Measurements from ENCODE around the gene TMEM52.

GRCh38 chr1:1963570-1963969, 44.5 kb upstream of the TMEM52 start:
- no peak for TF ChIP-seq CTCF (conservative IDR thresholded peaks at IDR 0.05; ENCODE audit: low read length)
- TF ChIP-seq EZH2phosphoT487 (IDR thresholded peaks at IDR 0.05; ENCODE audit: borderline replicate concordance, low read depth, low read length): no peak
